OCI-LY7 (cell line): Measurements from ENCODE around the gene CECR2. TPM values are rescaled to one million over a fixed set of nuclear protein-coding genes. Genes with fewer than 3 reads are reported as not detected.
A peak's percentile ranks its signal among the peaks of the same experiment; 100 is the strongest.

ENCODE experiments used
- BruUV-seq: library from RNA; stranded (reverse); fragments of 400-500 nt; replicated peaks from 2 replicates; lab custom pipeline; 2021; lab: Mats Ljungman, UMichigan
- CTCF ChIA-PET: fragments of 300-600 bp; sonication (Branson Sonifier 250); formaldehyde crosslinking; loops from one replicate; lab custom pipeline; 2022; ENCODE audit warnings: antibody characterized with exemption; ENCODE audit not compliant: unreplicated experiment; lab: Charles Lee
- POLR2A ChIA-PET: fragments of 300-600 bp; sonication (Branson Sonifier 250); formaldehyde crosslinking; loops from one replicate; lab custom pipeline; 2022; ENCODE audit warnings: antibody characterized with exemption; lab: Charles Lee
- DNase-seq: peaks from one replicate; pipeline ENCODE4 v3.0.0-alpha.2; 2015; ENCODE audit warnings: low spot score
- H2AFZ ChIP-seq: fragments of 200-600 bp; sonication (generic), shearing (Covaris generic); 2 replicates; pipeline ENCODE4 v1.6.1; 2014; ENCODE audit warnings: mild to moderate bottlenecking, antibody characterized with exemption, low read length, moderate library complexity
- H3K27ac ChIP-seq: fragments of 200-600 bp; sonication (generic); 2 replicates; pipeline ENCODE4 v1.5.1; 2014; ENCODE audit warnings: mixed run types, low read depth, mild to moderate bottlenecking, moderate library complexity, low read length, inconsistent platforms; ENCODE audit not compliant: poor library complexity, severe bottlenecking
- H3K36me3 ChIP-seq: fragments of 200-600 bp; sonication (generic); 2 replicates; pipeline ENCODE4 v1.6.1; 2014; ENCODE audit warnings: mild to moderate bottlenecking, antibody characterized with exemption, low read length, moderate library complexity, mixed read lengths; ENCODE audit not compliant: insufficient read depth
- H3K4me1 ChIP-seq: fragments of 200-600 bp; sonication (generic); 2 replicates; pipeline ENCODE4 v1.5.1; 2014; ENCODE audit warnings: mild to moderate bottlenecking, low read length; ENCODE audit not compliant: insufficient read depth, poor library complexity, severe bottlenecking
- H3K4me2 ChIP-seq: fragments of 200-600 bp; sonication (generic); 2 replicates; pipeline ENCODE4 v1.6.1; 2014; ENCODE audit warnings: mild to moderate bottlenecking, low read length
- H3K4me3 ChIP-seq: fragments of 200-600 bp; sonication (generic); 2 replicates; pipeline ENCODE4 v1.5.1; 2014; ENCODE audit warnings: mild to moderate bottlenecking, low read depth, low read length; ENCODE audit not compliant: poor library complexity, severe bottlenecking
- H3K79me2 ChIP-seq: fragments of 200-600 bp; sonication (generic); 2 replicates; pipeline ENCODE4 v1.6.1; 2016; ENCODE audit warnings: low read depth, mild to moderate bottlenecking, low read length, moderate library complexity, mixed read lengths; ENCODE audit not compliant: insufficient read depth
- H3K9me2 ChIP-seq: fragments of 200-600 bp; sonication (generic); 2 replicates; pipeline ENCODE4 v1.6.1; 2016; ENCODE audit warnings: mild to moderate bottlenecking, low read length, mixed read lengths; ENCODE audit not compliant: insufficient read depth
- H3K9me3 ChIP-seq: fragments of 200-600 bp; sonication (generic); 2 replicates; pipeline ENCODE4 v1.6.1; 2014; ENCODE audit warnings: mild to moderate bottlenecking, mixed run types, low read length, mixed read lengths
- H4K20me1 ChIP-seq: fragments of 200-600 bp; sonication (generic); 2 replicates; pipeline ENCODE4 v1.6.1; 2014; ENCODE audit warnings: mild to moderate bottlenecking, antibody characterized with exemption, low read length, moderate library complexity, mixed read lengths; ENCODE audit not compliant: insufficient read depth
- EZH2phosphoT487 ChIP-seq: fragments of 200-600 bp; sonication (generic); IDR thresholded peaks from 2 replicates; pipeline ENCODE4 v1.6.1; 2018; ENCODE audit warnings: low read depth, borderline replicate concordance, mild to moderate bottlenecking, mixed run types, antibody characterized with exemption, low read length, moderate library complexity, mixed read lengths
- intact Hi-C: fragments of 100-400 bp; cut with micrococcal nuclease; formaldehyde crosslinking; loops from one replicate; pipeline ENCODE4 v1.10.0; 2022; ENCODE audit not compliant: unreplicated experiment
- total RNA-seq, 2 experiments: library from RNA; depleted of rRNA in 1 of 2; stranded (reverse); fragments of >200 nt in 1 of 2; shearing (Covaris generic) in 1 of 2; gene quantifications; 2 replicates each; pipeline ENCODE4 v1.2.3, GENCODE V29; 2014 to 2022
- TF ChIP-seq, protein P1 (sequence below): fragments of 200-600 bp; sonication (generic); conservative IDR thresholded peaks from 2 replicates; pipeline ENCODE4 v1.5.1; 2014; ENCODE audit warnings: mild to moderate bottlenecking, antibody characterized with exemption, low read length, moderate library complexity, mixed read lengths

CECR2 gene
- total RNA-seq, 2 experiments from 2014 or later, result 0.09 to 0.53 TPM

GRCh38 chr22:17397756-17398547 lies 28.7 kb downstream of the CECR2 start:
- no peaks in the 10 kb centered on the region for H3K9me3 ChIP-seq
- H3K79me2 ChIP-seq, result no peaks in the 10 kb centered on the region
- no peak overlapping the region for H3K4me2 ChIP-seq
- H3K4me3 ChIP-seq, result no peak overlapping the region
- intact Hi-C loops, result no loop called here
- no TSS peak for BruUV-seq
- no peaks in the 10 kb centered on the region for H3K9me2 ChIP-seq
- ChIA-PET POLR2A (no interaction called here), CTCF (no interaction called here)
- DNase-seq, result no peak
- no peaks in the 10 kb centered on the region for H4K20me1 ChIP-seq
- H3K27ac ChIP-seq, result no peak overlapping the region
- no peak overlapping the region for H2AFZ ChIP-seq
- no peak for TF ChIP-seq EZH2phosphoT487
- TF ChIP-seq, protein P1, sequence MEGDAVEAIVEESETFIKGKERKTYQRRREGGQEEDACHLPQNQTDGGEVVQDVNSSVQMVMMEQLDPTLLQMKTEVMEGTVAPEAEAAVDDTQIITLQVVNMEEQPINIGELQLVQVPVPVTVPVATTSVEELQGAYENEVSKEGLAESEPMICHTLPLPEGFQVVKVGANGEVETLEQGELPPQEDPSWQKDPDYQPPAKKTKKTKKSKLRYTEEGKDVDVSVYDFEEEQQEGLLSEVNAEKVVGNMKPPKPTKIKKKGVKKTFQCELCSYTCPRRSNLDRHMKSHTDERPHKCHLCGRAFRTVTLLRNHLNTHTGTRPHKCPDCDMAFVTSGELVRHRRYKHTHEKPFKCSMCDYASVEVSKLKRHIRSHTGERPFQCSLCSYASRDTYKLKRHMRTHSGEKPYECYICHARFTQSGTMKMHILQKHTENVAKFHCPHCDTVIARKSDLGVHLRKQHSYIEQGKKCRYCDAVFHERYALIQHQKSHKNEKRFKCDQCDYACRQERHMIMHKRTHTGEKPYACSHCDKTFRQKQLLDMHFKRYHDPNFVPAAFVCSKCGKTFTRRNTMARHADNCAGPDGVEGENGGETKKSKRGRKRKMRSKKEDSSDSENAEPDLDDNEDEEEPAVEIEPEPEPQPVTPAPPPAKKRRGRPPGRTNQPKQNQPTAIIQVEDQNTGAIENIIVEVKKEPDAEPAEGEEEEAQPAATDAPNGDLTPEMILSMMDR, result no peak
- no peaks in the 10 kb centered on the region for H3K36me3 ChIP-seq
- no peaks in the 10 kb centered on the region for H3K4me1 ChIP-seq

- no peak overlapping the region for H3K27ac ChIP-seq
- ChIA-PET CTCF (no interaction called here), POLR2A (no interaction called here)
- H4K20me1 ChIP-seq, result no peaks in the 10 kb centered on the region
- H2AFZ ChIP-seq, result 0 out of 2 replicates have a peak overlapping the region, but pooled peaks have one; percentile 2
- TF ChIP-seq, protein P1, result no peak
- H3K9me3 ChIP-seq, result no peaks in the 10 kb centered on the region
- DNase-seq, result no peak
- H3K4me1 ChIP-seq, result no peaks in the 10 kb centered on the region
- H3K79me2 ChIP-seq, result no peaks in the 10 kb centered on the region
- no peak overlapping the region for H3K4me2 ChIP-seq
- H3K9me2 ChIP-seq, result no peaks in the 10 kb centered on the region
- H3K4me3 ChIP-seq, result no peak overlapping the region
- no TSS peak for BruUV-seq
- H3K36me3 ChIP-seq, result no peaks in the 10 kb centered on the region
- intact Hi-C loops, result no loop called here
Measured at GRCh38 chr22:17400305-17400704, 31.0 kb downstream of the CECR2 start.

DNA sequence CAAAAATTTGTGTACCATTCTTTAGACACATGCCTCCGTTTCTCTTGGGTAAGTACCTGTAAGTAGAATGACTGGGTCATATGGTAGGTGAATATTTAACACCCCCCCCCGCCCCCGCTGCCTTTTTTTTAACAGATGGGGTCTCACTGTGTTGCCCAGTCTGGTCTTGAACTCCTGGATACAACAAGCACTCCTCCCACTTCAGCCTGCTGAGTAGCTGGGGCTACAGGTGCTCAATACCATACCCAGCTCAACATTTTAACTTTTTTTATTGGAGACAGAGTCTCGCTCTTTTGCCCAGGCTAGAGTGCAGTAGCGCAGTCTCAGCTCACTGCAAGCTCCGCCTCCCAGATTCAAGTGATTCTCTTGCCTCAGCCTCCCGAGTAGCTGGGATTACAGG lies 32.5 kb downstream of the CECR2 start:
- Histone ChIP-seq H3K9me2 (no peaks in the 10 kb centered on the region), H4K20me1 (no peaks in the 10 kb centered on the region), H3K79me2 (no peaks in the 10 kb centered on the region), H3K4me1 (no peaks in the 10 kb centered on the region), H3K4me3 (no peak overlapping the region), H3K9me3 (no peaks in the 10 kb centered on the region), H3K36me3 (no peaks in the 10 kb centered on the region), H2AFZ (no peak overlapping the region), H3K27ac (no peak overlapping the region), H3K4me2 (no peak overlapping the region)
- DNase-seq, result no peak
- BruUV-seq, result no TSS peak
- TF ChIP-seq, protein P1, result no peak
- TF ChIP-seq EZH2phosphoT487, result no peak
- ChIA-PET POLR2A (interaction anchor here (0.6 kb wide), 1 partner anchor 12 kb away, joined by 4 read pairs; no protein-coding TSS in a partner anchor), CTCF (no interaction called here)
- intact Hi-C loops, result no loop called here
